ENCODE results near the gene PRKAR1B.

DNA sequence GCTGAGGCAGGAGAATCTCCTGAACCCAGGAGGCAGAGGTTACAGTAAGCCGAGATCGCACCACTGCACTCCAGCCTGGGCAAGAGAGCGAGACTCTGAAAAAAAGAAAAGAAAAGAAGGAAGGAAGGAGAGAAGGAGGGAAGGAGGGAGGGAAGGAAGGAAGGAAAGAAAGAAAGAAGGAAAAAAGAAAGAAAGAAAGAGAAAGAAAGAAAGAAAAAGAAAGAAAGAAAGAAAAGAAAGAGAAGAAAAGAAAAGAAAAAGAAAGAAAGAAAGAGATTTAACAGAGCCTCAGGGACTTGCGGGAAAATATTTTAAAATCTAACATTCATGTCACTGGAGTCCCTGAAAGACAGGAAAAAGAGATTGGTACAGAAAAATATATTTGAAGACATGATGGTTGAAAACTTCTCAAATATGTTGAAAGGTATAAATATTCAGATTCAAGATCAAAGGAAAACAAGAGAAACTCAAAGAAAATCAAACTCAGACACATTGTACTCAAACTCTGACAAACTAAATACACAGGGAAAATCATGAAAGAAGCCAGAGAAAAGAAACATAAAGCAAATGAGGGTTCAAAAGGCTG lies 25.9 kb downstream of the PRKAR1B start:
- TF ChIP-seq, protein P1, sequence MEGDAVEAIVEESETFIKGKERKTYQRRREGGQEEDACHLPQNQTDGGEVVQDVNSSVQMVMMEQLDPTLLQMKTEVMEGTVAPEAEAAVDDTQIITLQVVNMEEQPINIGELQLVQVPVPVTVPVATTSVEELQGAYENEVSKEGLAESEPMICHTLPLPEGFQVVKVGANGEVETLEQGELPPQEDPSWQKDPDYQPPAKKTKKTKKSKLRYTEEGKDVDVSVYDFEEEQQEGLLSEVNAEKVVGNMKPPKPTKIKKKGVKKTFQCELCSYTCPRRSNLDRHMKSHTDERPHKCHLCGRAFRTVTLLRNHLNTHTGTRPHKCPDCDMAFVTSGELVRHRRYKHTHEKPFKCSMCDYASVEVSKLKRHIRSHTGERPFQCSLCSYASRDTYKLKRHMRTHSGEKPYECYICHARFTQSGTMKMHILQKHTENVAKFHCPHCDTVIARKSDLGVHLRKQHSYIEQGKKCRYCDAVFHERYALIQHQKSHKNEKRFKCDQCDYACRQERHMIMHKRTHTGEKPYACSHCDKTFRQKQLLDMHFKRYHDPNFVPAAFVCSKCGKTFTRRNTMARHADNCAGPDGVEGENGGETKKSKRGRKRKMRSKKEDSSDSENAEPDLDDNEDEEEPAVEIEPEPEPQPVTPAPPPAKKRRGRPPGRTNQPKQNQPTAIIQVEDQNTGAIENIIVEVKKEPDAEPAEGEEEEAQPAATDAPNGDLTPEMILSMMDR (IDR thresholded peaks at IDR 0.05; ENCODE audit: low read length): no peak
- no peak for TF ChIP-seq EZH2 (IDR thresholded peaks at IDR 0.05; ENCODE audit: borderline replicate concordance, low read length)

Data from OCI-LY1 (cell line).